GM20000 (cell line): ENCODE results near the gene TAF15.

Experiments used
- DNase-seq: peaks from one replicate; pipeline ENCODE4 v3.0.0; 2012; ENCODE audit warnings: low spot score
- CTCF ChIP-seq: IDR thresholded peaks from 2 replicates; pipeline ENCODE4 v1.5.1; 2012; ENCODE audit warnings: mild to moderate bottlenecking, control low read depth; ENCODE audit errors: extremely low read depth, missing control alignments

TAF15 gene

GRCh38 chr17:35786941-35787432 is 22.3 kb upstream of the TAF15 start:
- TF ChIP-seq CTCF, result no peak
- no peak for DNase-seq

GRCh38 chr17:35788477-35789368 is 20.6 kb upstream of the TAF15 start:
- no peak for TF ChIP-seq CTCF

GRCh38 chr17:35790841-35791240 is 18.4 kb upstream of the TAF15 start:
- DNase-seq, result no peak
- no peak for TF ChIP-seq CTCF

More at GRCh38 chr17:35788477-35789368, 20.6 kb upstream of the TAF15 start:
- no peak for DNase-seq

GRCh38 chr17:35791681-35792350 is 17.5 kb upstream of the TAF15 start:
- no peak for DNase-seq
- no peak for TF ChIP-seq CTCF

GRCh38 chr17:35793257-35793656 is 16.0 kb upstream of the TAF15 start:
- peak; percentile 6 for DNase-seq
- no peak for TF ChIP-seq CTCF

- DNase-seq, result peak; percentile 67
- TF ChIP-seq CTCF, result no peak
Measured at GRCh38 chr17:35795007-35795870, 14.0 kb upstream of the TAF15 start, which contains the start of gene MMP28. TSS of gene MMP28 (minus strand) at chr17:35795641. CDS start at chr17:35795377, 264 bp downstream.
